Liver (tissue), 9 donors: ENCODE measurements around the gene GINM1. TPM values are rescaled to one million over a fixed set of nuclear protein-coding genes. Genes with fewer than 3 reads are reported as not detected.

Experiments
- DNase-seq: peaks from one replicate; pipeline ENCODE4 v3.0.0-alpha.2; 2017; ENCODE audit warnings: low spot score
- H3K27ac ChIP-seq, 2 donors: one replicate each; pipeline ENCODE4 v1.7.0; 2013; ENCODE audit warnings: inconsistent platforms in 2 of 2, low read length in 2 of 2, control low read depth in 1 of 2, low read depth in 1 of 2, mild to moderate bottlenecking in 1 of 2
- H3K27me3 ChIP-seq, 4 donors: one replicate each; pipeline versions ENCODE4 v1.6.1 to v1.7.0; 2013; ENCODE audit warnings: low read length in 3 of 4, inconsistent platforms in 1 of 4, mild to moderate bottlenecking in 1 of 4, moderate library complexity in 1 of 4; ENCODE audit not compliant: control insufficient read depth in 4 of 4, insufficient read depth in 4 of 4
- H3K36me3 ChIP-seq, 4 donors: one replicate each; pipeline versions ENCODE4 v1.6.1 to v1.7.0; 2013; ENCODE audit warnings: low read length in 3 of 4, mild to moderate bottlenecking in 3 of 4, low read depth in 1 of 4, moderate library complexity in 1 of 4; ENCODE audit not compliant: control insufficient read depth in 4 of 4, insufficient read depth in 3 of 4
- H3K4me1 ChIP-seq, 4 donors: one replicate each; pipeline versions ENCODE4 v1.6.1 to v1.7.0; 2013; ENCODE audit warnings: low read length in 3 of 4, mild to moderate bottlenecking in 3 of 4, moderate library complexity in 1 of 4; ENCODE audit not compliant: control insufficient read depth in 4 of 4, insufficient read depth in 4 of 4
- H3K4me3 ChIP-seq, 3 donors: one replicate each; pipeline versions ENCODE4 v1.6.1 to v1.7.0; 2013; ENCODE audit warnings: low read length in 3 of 3, control low read depth in 1 of 3, low read depth in 1 of 3, mild to moderate bottlenecking in 1 of 3
- H3K9ac ChIP-seq, 2 donors: one replicate each; pipeline ENCODE4 v1.7.0; 2013; ENCODE audit warnings: low read length in 2 of 2, mild to moderate bottlenecking in 2 of 2, moderate library complexity in 2 of 2, control low read depth in 1 of 2, low read depth in 1 of 2
- H3K9me3 ChIP-seq, 4 donors: one replicate each; pipeline versions ENCODE4 v1.6.1 to v1.7.0; 2013; ENCODE audit warnings: low read length in 3 of 4; ENCODE audit not compliant: control insufficient read depth in 4 of 4
- ATF3 ChIP-seq: IDR thresholded peaks from 2 replicates; pipeline ENCODE4 v1.6.1; 2016; ENCODE audit warnings: antibody characterized with exemption
- CTCF ChIP-seq: fragments of 150-350 bp; IDR thresholded peaks from 2 replicates; pipeline ENCODE4 v1.5.1; 2017; ENCODE audit warnings: improper control_type of control experiment, low read depth, low read length; ENCODE audit not compliant: missing input control
- EGR1 ChIP-seq, 2 donors: IDR thresholded peaks; 2 replicates each; pipeline ENCODE4 v1.6.1; 2016 to 2018; ENCODE audit warnings: antibody characterized with exemption in 2 of 2, low read depth in 2 of 2
- FOXA1 ChIP-seq: IDR thresholded peaks from 2 replicates; pipeline ENCODE4 v1.6.1; 2016; ENCODE audit warnings: antibody characterized with exemption
- GABPA ChIP-seq, 2 donors: IDR thresholded peaks in 1 of 2; conservative IDR thresholded peaks in 1 of 2; 2 replicates each; pipeline ENCODE4 v1.6.1; 2016; ENCODE audit warnings: antibody characterized with exemption in 2 of 2, mild to moderate bottlenecking in 1 of 2, moderate library complexity in 1 of 2
- HNF4A ChIP-seq, 2 donors: conservative IDR thresholded peaks; 2 replicates each; pipeline ENCODE4 v1.6.1; 2016; ENCODE audit warnings: antibody characterized with exemption in 2 of 2, mild to moderate bottlenecking in 2 of 2
- HNF4G ChIP-seq: IDR thresholded peaks from 2 replicates; pipeline ENCODE4 v1.6.1; 2016; ENCODE audit warnings: antibody characterized with exemption
- JUND ChIP-seq, 2 donors: IDR thresholded peaks; 2 replicates each; pipeline ENCODE4 v1.6.1; 2016; ENCODE audit warnings: antibody characterized with exemption in 2 of 2
- MAX ChIP-seq: IDR thresholded peaks from 2 replicates; pipeline ENCODE4 v1.6.1; 2016; ENCODE audit warnings: antibody characterized with exemption
- NR2F2 ChIP-seq: IDR thresholded peaks from 2 replicates; pipeline ENCODE4 v1.6.1; 2016; ENCODE audit warnings: antibody characterized with exemption
- RAD21 ChIP-seq, 2 donors: IDR thresholded peaks; 2 replicates each; pipeline ENCODE4 v1.6.1; 2016; ENCODE audit warnings: antibody characterized with exemption in 2 of 2, mild to moderate bottlenecking in 2 of 2
- REST ChIP-seq: IDR thresholded peaks from 2 replicates; pipeline ENCODE4 v1.6.1; 2016; ENCODE audit warnings: antibody characterized with exemption, mild to moderate bottlenecking
- RXRA ChIP-seq, 2 donors: IDR thresholded peaks; 2 replicates each; pipeline ENCODE4 v1.6.1; 2017 to 2018; ENCODE audit warnings: antibody characterized with exemption in 2 of 2, mild to moderate bottlenecking in 1 of 2
- YY1 ChIP-seq: IDR thresholded peaks from 2 replicates; pipeline ENCODE4 v1.6.1; 2016; ENCODE audit warnings: antibody characterized with exemption, mild to moderate bottlenecking
- ZBTB33 ChIP-seq: IDR thresholded peaks from 2 replicates; pipeline ENCODE4 v1.6.1; 2016; ENCODE audit warnings: antibody characterized with exemption
- WGBS: extraction: QIAGEN DNeasy Blood & Tissue Kit; methylation state at CpG from one replicate; pipeline ENCODE4 v1.1.7; 2013; 5-methylcytosine and 5-hydroxymethylcytosine counted together
- polyA plus RNA-seq, 2 donors: library from polyadenylated mRNA; stranded (reverse) in 1 of 2; unstranded in 1 of 2; fragments of 200-250 nt in 1 of 2; fragments of >200 nt in 1 of 2; fragmentation: Nextera tagmentation in 1 of 2; extraction: Ambion mirVana in 1 of 2; gene quantifications; one replicate each; pipeline versions ENCODE4 v1.2.1 to v1.2.3, GENCODE V29; 2013 to 2015
- total RNA-seq, 2 donors: library from RNA; depleted of rRNA; stranded (reverse); fragments of >200 nt; gene quantifications; one replicate each; pipeline ENCODE4 v1.2.3, GENCODE V29; 2014
- donor health status: healthy.
- donor health status: healthy.
- donor health status: healthy.
- donor health status: healthy.
- donor health status: healthy.

GINM1 gene
- total and polyA plus RNA-seq, 4 donors, result 20.1 to 30.2 (median 21.9) TPM

- Histone ChIP-seq H3K4me1 (no peaks in the 10 kb centered on the region), H3K9ac (no peak overlapping the region), H3K36me3 (peaks cover 0 to 6% (median 3%) of the 10 kb centered on the region in 4 donors), H3K4me3 (no peak overlapping the region), H3K27ac (no peak overlapping the region), H3K9me3 (no peaks in the 10 kb centered on the region), H3K27me3 (no peaks in the 10 kb centered on the region)
- no peak for TF ChIP-seq REST
- TF ChIP-seq EGR1 (IDR thresholded peaks at IDR 0.05; ENCODE audit: low read depth in 2 of 2), result no peak
- no peak for TF ChIP-seq YY1
- no peak for TF ChIP-seq GABPA (IDR thresholded peaks at IDR 0.05 in 1 of 2, conservative IDR thresholded peaks at IDR 0.05 in 1 of 2)
- no peak for TF ChIP-seq MAX
- no peak for TF ChIP-seq ATF3
- DNase-seq, result no peak
Measured at GRCh38 chr6:149627672-149628071, 61.5 kb downstream of the GINM1 start.

GRCh38 chr6:149628875-149629510, 62.8 kb downstream of the GINM1 start:
- H3K4me1 ChIP-seq, result no peaks in the 10 kb centered on the region
- H3K36me3 ChIP-seq, result peaks cover 0 to 6% (median 1%) of the 10 kb centered on the region in 4 donors
- no peak overlapping the region for H3K9ac ChIP-seq
- H3K4me3 ChIP-seq, result no peak overlapping the region
- H3K27me3 ChIP-seq, result no peaks in the 10 kb centered on the region
- TF ChIP-seq YY1, result no peak
- no peak for TF ChIP-seq JUND (IDR thresholded peaks at IDR 0.05)
- TF ChIP-seq HNF4G, result no peak
- no peak for TF ChIP-seq RXRA (IDR thresholded peaks at IDR 0.05)
- TF ChIP-seq NR2F2, result no peak
- no peak for TF ChIP-seq ZBTB33
- no peak for TF ChIP-seq FOXA1
- TF ChIP-seq REST, result no peak
- no peak for TF ChIP-seq RAD21 (IDR thresholded peaks at IDR 0.05)
- TF ChIP-seq CTCF, result no peak
- no peak for TF ChIP-seq HNF4A (conservative IDR thresholded peaks at IDR 0.05)
- no peak for TF ChIP-seq EGR1 (IDR thresholded peaks at IDR 0.05; ENCODE audit: low read depth in 2 of 2)
- DNase-seq, result no peak
- H3K27ac ChIP-seq, result no peak overlapping the region
- H3K9me3 ChIP-seq, result no peaks in the 10 kb centered on the region
- 92% methylated on average over 4 of the region's 4 CpGs for WGBS
